HepG2 (cell line): ENCODE data around the gene DEPDC1. TPM values are rescaled to one million over a fixed set of nuclear protein-coding genes. Genes with fewer than 3 reads are reported as not detected.

ENCODE experiments used
- GABPB1 ChIP-seq: IDR thresholded peaks from 2 replicates; pipeline ENCODE4 v1.6.1; 2016; ENCODE audit warnings: mild to moderate bottlenecking, missing genetic modification reagents, moderate library complexity, missing compliant biosample characterization
- JARID2 ChIP-seq: sonication (generic); formaldehyde crosslinking; IDR thresholded peaks from 2 replicates; pipeline ENCODE4 v1.8.1; 2023; ENCODE audit warnings: missing genetic modification reagents, inconsistent platforms; ENCODE audit not compliant: insufficient replicate concordance
- NFIC ChIP-seq: IDR thresholded peaks from 2 replicates; pipeline ENCODE4 v1.6.1; 2012; ENCODE audit warnings: mild to moderate bottlenecking, low read length, inconsistent platforms
- PRPF4 ChIP-seq: fragments of 200-400 bp; formaldehyde crosslinking; IDR thresholded peaks from 2 replicates; pipeline ENCODE4 v1.6.1; 2016; ENCODE audit warnings: low read length, low read depth; ENCODE audit not compliant: poor library complexity, severe bottlenecking
- RAD51 ChIP-seq: fragments of 450-650 bp; IDR thresholded peaks from 2 replicates; pipeline ENCODE4 v1.6.1; 2016; ENCODE audit warnings: borderline replicate concordance
- SMYD3 ChIP-seq: sonication (generic); formaldehyde crosslinking; IDR thresholded peaks from 2 replicates; pipeline ENCODE4 v1.8.1; 2023; ENCODE audit warnings: mild to moderate bottlenecking, missing genetic modification reagents
- TEAD3 ChIP-seq: optimal IDR thresholded peaks from 2 replicates; pipeline ENCODE3; 2016; ENCODE audit warnings: borderline replicate concordance
- TFDP1 ChIP-seq: IDR thresholded peaks from 2 replicates; pipeline ENCODE4 v1.6.1; 2016; ENCODE audit warnings: missing compliant biosample characterization, missing genetic modification reagents, borderline replicate concordance
- TGIF2 ChIP-seq: IDR thresholded peaks from 2 replicates; pipeline ENCODE4 v1.6.1; 2016; ENCODE audit warnings: control low read depth, missing compliant biosample characterization
- XRCC5 ChIP-seq: fragments of 200-400 bp; formaldehyde crosslinking; optimal IDR thresholded peaks from 2 replicates; pipeline ENCODE3; 2017; ENCODE audit warnings: mild to moderate bottlenecking, low read length
- ZBTB37 ChIP-seq: sonication (generic); formaldehyde crosslinking; IDR thresholded peaks from 2 replicates; pipeline ENCODE4 v1.4.0; 2020; ENCODE audit warnings: mild to moderate bottlenecking, missing genetic modification reagents
- ZBTB42 ChIP-seq: sonication (generic); formaldehyde crosslinking; IDR thresholded peaks from 2 replicates; pipeline ENCODE4 v1.5.0; 2020; ENCODE audit warnings: mild to moderate bottlenecking, missing genetic modification reagents
- ZBTB49 ChIP-seq: sonication (generic); formaldehyde crosslinking; IDR thresholded peaks from 2 replicates; pipeline ENCODE4 v1.4.0; 2020; ENCODE audit warnings: missing genetic modification reagents, borderline replicate concordance
- ZNF205 ChIP-seq: IDR thresholded peaks from 2 replicates; pipeline ENCODE4 v1.6.1; 2018; ENCODE audit warnings: missing biosample characterization, missing genetic modification reagents
- ZNF343 ChIP-seq: sonication (generic); formaldehyde crosslinking; IDR thresholded peaks from 2 replicates; pipeline ENCODE4 v1.4.0; 2020; ENCODE audit warnings: mild to moderate bottlenecking, missing genetic modification reagents
- ZNF563 ChIP-seq: sonication (generic); formaldehyde crosslinking; IDR thresholded peaks from 2 replicates; pipeline ENCODE4 v1.8.0; 2022; ENCODE audit warnings: mild to moderate bottlenecking, moderate library complexity, missing genetic modification reagents
- ZNF607 ChIP-seq: sonication (generic); formaldehyde crosslinking; IDR thresholded peaks from 2 replicates; pipeline ENCODE4 v1.5.1; 2020; ENCODE audit warnings: missing genetic modification reagents, mild to moderate bottlenecking, borderline replicate concordance
- ZNF737 ChIP-seq: sonication (generic); formaldehyde crosslinking; IDR thresholded peaks from 2 replicates; pipeline ENCODE4 v1.5.0; 2020; ENCODE audit warnings: missing genetic modification reagents, mild to moderate bottlenecking, borderline replicate concordance
- ZNF747 ChIP-seq: sonication (generic); formaldehyde crosslinking; IDR thresholded peaks from 2 replicates; pipeline ENCODE4 v1.8.1; 2023; ENCODE audit warnings: missing genetic modification reagents, mild to moderate bottlenecking, borderline replicate concordance
- ZSCAN20 ChIP-seq: sonication (generic); formaldehyde crosslinking; IDR thresholded peaks from 2 replicates; pipeline ENCODE4 v1.4.0; 2020; ENCODE audit warnings: missing genetic modification reagents, mild to moderate bottlenecking, borderline replicate concordance
- ZSCAN30 ChIP-seq: sonication (generic); formaldehyde crosslinking; IDR thresholded peaks from 2 replicates; pipeline ENCODE4 v1.5.0; 2020; ENCODE audit warnings: mild to moderate bottlenecking, missing genetic modification reagents
- polyA plus RNA-seq, 8 experiments: library from polyadenylated mRNA; depleted of rRNA in 3 of 8; stranded (reverse) in 7 of 8; unstranded in 1 of 8; fragments of >200 nt; fragmentation: Illumina TruSeq in 4 of 8; extraction: Trizol in 4 of 8; gene quantifications; 2 replicates each; pipeline versions ENCODE4 v1.2.1 to v1.2.3, GENCODE V29; 2011 to 2016; ENCODE audit warnings: low read depth in 4 of 8, missing spikeins in 1 of 8, mixed read lengths in 1 of 8; ENCODE audit not compliant: insufficient read depth in 1 of 8
- total RNA-seq, 5 experiments: library from RNA; depleted of rRNA; stranded (reverse); fragments of >200 nt; fragmentation: Illumina TruSeq; extraction: Trizol; gene quantifications; 2 replicates each; pipeline ENCODE4 v1.2.3, GENCODE V29; 2016; ENCODE audit warnings: low read depth in 1 of 5
- TF ChIP-seq, protein P1 (sequence below): sonication (generic); formaldehyde crosslinking; IDR thresholded peaks from 2 replicates; pipeline ENCODE4 v1.4.0; 2020; ENCODE audit warnings: mild to moderate bottlenecking, low read depth, missing genetic modification reagents
- TF ChIP-seq, protein P2 (sequence below): sonication (generic); formaldehyde crosslinking; IDR thresholded peaks from 2 replicates; pipeline ENCODE4 v1.5.0; 2020; ENCODE audit warnings: missing genetic modification reagents

DEPDC1 gene
- total and polyA plus RNA-seq, 2 of the 13 experiments (the other 11 are each of a cell fraction or from before 2014, with no cell fraction given), result 7.0 to 20.2 TPM

DNA sequence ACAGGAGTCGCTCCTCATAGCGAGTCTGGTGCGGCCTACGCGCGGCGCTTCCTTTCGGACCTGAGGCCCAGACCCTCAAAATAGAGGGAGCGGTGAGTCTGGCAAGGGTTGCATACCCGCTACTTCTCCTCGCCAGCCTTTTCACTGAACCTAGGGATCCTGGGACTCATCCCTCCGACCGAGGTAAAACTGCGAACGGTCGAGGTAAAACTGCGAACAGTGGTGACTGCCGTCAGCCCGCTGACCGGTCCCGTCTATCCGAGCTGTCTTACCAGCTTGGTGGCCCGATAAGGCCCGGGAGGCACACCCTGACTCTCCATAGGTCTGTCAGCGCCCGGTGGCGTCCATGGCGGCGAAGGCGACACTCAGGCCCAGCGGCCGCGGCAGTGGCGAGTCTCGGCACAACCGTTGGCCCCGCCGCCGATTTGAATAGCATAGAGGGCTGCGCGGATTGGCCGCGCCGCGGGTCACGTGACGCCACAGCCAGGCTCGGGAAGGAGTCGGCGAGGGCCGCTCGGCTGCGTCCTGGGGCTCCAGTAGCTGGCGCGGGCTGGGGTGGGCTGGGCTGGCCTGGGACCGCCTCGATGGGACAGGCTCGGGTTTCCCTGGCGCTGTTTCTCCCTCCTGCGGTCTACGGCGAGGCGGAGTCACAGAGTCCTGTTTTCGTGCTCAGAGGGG is at the start of gene DEPDC1 (continued):
- TF ChIP-seq, protein P1, sequence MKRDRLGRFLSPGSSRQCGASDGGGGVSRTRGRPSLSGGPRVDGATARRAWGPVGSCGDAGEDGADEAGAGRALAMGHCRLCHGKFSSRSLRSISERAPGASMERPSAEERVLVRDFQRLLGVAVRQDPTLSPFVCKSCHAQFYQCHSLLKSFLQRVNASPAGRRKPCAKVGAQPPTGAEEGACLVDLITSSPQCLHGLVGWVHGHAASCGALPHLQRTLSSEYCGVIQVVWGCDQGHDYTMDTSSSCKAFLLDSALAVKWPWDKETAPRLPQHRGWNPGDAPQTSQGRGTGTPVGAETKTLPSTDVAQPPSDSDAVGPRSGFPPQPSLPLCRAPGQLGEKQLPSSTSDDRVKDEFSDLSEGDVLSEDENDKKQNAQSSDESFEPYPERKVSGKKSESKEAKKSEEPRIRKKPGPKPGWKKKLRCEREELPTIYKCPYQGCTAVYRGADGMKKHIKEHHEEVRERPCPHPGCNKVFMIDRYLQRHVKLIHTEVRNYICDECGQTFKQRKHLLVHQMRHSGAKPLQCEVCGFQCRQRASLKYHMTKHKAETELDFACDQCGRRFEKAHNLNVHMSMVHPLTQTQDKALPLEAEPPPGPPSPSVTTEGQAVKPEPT (CRISPR knock-in tag), result 0 out of 2 replicates have a peak, but pooled peaks have one; percentile 64
- no peak for TF ChIP-seq ZNF737 (CRISPR knock-in tag)
- peak; percentile 76; the same call in 1 of the 2 replicates for TF ChIP-seq GABPB1 (CRISPR knock-in tag)
- TF ChIP-seq ZNF563 (CRISPR knock-in tag), result peak; percentile 56
- TF ChIP-seq TEAD3, result peak; percentile 6
- no peak for TF ChIP-seq XRCC5
- TF ChIP-seq ZSCAN20 (CRISPR knock-in tag), result peak; percentile 29; the same call in 1 of the 2 replicates
- peak; percentile 89; the same call in 1 of the 2 replicates for TF ChIP-seq TGIF2
- 0 out of 2 replicates have a peak, but pooled peaks have one; percentile 15 for TF ChIP-seq SMYD3 (CRISPR knock-in tag)
- TF ChIP-seq RAD51, result peak; percentile 97
- peak; percentile 81; the same call in 1 of the 2 replicates for TF ChIP-seq ZNF343 (CRISPR knock-in tag)
- no peak for TF ChIP-seq PRPF4
- TF ChIP-seq ZNF747 (CRISPR knock-in tag), result no peak
- no peak for TF ChIP-seq NFIC
- peak; percentile 17 for TF ChIP-seq JARID2 (CRISPR knock-in tag)
- no peak for TF ChIP-seq ZBTB49
- no peak for TF ChIP-seq ZBTB37
- TF ChIP-seq ZNF607 (CRISPR knock-in tag), result 0 out of 2 replicates have a peak, but pooled peaks have one; percentile 37
- TF ChIP-seq, protein P2, sequence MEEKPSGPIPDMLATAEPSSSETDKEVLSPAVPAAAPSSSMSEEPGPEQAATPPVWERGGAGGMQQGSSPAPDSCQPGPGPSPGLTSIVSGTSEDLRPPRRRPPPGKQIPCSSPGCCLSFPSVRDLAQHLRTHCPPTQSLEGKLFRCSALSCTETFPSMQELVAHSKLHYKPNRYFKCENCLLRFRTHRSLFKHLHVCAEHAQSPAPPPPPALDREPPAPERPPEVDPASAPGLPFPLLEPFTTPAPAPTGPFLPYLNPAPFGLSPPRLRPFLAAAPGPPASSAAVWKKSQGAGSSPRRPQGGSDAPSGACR (CRISPR knock-in tag), result no peak
- TF ChIP-seq ZSCAN30 (CRISPR knock-in tag), result no peak
- TF ChIP-seq ZBTB42 (CRISPR knock-in tag), result no peak
- peak; percentile 97 for TF ChIP-seq TFDP1 (CRISPR knock-in tag)
- no peak for TF ChIP-seq ZNF205
